Activated gamma-delta T cell (primary cell): Measurements from ENCODE around the gene CAP2.

Source experiments
- DNase-seq: peaks from one replicate; lab custom pipeline; 2025; lab: John Stamatoyannopoulos, UW

The CAP2 gene

DNA sequence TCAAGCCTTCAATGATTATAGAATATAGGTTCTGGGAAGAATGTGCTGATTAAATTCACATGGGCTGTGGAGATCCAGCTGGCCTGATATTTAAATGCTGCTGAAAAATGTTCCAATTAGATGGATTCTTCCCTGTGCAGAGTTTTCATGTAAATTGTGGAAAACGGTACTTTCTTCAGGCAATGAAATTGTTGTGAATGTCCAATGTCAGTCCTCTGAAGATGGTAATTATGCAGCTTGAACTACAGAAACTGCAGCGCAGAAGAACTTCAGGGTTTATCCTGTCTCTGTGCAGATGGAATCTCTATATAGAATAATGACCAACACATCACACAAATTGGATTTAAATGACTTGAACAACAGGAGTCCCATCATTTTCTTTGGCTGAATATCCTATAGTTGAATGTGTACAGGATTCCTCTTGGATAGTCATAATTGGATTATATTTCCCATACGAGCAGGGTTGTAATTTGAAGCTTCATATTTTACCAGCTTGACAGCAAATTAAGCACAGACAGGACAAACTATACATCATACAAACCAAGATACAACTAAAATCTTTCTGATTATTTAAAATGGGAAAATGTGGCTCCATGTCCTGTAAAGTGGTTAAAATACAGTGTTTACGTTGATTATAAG, 82.3 kb downstream of the CAP2 start:
- DNase-seq, result no peak

DNA sequence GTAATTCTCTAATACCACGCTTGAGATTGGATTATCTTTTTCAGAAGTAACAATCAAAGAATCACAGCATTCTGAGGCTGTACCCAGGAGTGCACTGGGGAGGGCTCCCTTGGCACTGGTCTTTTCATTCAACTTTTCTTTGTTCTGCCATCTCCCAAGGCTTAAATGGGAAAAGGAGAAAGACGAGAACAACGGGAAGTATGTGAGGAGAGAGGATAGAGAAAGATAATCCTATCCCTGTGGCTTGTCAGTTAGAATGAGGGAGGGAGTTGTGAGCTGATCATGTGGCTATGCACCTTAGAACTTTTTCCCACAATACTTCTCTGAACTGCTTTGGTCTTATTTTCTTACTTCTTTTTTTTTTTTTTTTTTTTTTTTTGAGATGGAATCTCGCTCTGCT, 83.1 kb downstream of the CAP2 start:
- no peak for DNase-seq

DNA sequence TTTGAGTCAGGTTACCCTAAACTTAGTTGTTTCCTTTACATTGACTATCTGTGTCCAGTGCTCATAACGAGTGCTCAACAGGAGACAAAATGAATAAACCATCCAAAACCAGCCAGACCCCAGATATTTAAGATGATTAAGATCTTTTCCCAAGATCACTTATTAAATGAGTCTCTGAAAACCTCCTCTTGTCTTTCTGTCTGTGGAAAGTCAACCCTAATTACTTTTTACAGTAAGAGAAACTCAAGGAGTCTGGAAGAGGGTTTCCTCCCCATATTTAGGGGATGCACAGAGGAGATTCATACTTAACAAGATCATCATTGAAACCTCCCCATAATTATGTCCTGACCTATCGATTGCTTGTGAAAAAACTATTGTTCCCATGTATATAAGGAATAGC, 84.0 kb downstream of the CAP2 start:
- DNase-seq, result no peak

- no peak for DNase-seq
Observed at GRCh38 chr6:17478223-17478907, 85.0 kb downstream of the CAP2 start.

- DNase-seq, result no peak
Observed at GRCh38 chr6:17478946-17479345, 85.6 kb downstream of the CAP2 start.

DNA sequence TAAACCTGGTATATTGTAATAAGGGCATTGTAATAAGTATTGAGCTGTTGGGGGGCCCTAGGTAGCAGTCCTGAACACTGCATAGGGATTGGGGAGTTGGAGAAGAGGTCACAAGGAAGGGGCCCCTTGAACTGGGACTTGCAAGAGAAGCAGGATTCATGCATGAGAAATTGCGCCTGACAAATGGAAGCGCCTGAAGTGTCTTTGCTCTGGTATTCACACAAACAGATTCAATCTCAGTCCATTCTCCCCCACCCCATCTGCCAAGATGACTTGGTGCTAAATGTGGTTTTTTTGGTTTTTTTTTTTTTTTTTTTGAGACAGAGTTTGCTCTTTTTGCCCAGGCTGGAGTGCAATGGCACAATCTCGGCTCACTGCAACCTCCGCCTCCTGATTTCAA, 87.1 kb downstream of the CAP2 start:
- DNase-seq, result no peak

- DNase-seq, result no peak
Observed at GRCh38 chr6:17482711-17483110, 89.3 kb downstream of the CAP2 start.

GRCh38 chr6:17483391-17484016, 90.1 kb downstream of the CAP2 start:
- no peak for DNase-seq

GRCh38 chr6:17484201-17484849, 90.9 kb downstream of the CAP2 start:
- DNase-seq, result no peak

GRCh38 chr6:17485181-17485580, 91.8 kb downstream of the CAP2 start:
- no peak for DNase-seq

GRCh38 chr6:17485946-17486345, 92.6 kb downstream of the CAP2 start:
- no peak for DNase-seq

- DNase-seq, result no peak
Observed at GRCh38 chr6:17486680-17487079, 93.3 kb downstream of the CAP2 start.

DNA sequence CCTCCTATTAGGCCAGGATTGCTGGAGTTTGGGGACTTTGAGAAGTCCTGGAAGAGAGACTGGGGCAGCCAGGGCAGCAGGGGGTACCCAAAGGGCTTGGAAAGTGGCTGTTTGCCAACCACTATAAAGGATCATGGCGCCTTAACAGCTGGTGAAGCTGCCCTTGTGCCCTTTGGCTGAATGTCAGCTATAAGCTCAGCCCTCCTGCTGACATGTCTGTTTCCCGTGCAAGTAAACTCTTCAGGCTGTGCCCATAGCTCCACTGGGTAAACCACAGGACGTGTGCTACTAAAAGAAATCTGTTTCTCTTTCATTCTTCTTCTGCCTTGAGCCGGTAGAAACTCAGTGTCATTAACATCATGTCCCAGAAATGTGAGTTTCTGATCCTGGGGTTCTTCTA, 97.3 kb downstream of the CAP2 start:
- DNase-seq, result no peak

GRCh38 chr6:17491416-17492142, 98.2 kb downstream of the CAP2 start:
- DNase-seq, result no peak

- DNase-seq, result no peak
Observed at GRCh38 chr6:17492350-17492749, 99.0 kb downstream of the CAP2 start.

DNA sequence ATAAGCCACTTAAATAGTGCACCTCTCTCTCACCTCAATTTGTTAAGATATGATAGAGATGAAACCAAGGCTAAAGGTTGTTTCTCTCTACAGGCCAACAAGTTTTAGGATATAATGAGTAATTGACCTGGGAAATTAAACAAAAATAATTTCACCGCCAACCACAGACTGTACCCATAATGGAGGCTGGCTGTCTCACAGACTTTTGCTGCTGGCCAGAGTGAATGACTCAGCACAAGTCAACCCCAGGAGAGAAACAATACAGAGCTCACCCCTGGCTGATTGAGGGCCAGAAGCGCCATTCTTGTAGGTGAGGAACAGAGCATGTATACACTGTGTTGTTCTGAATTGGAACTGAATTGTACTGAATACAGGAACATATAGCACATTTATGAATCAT, 99.9 kb downstream of the CAP2 start:
- no peak for DNase-seq

- DNase-seq, result no peak
Observed at GRCh38 chr6:17494177-17494576, 100.8 kb downstream of the CAP2 start.

DNA sequence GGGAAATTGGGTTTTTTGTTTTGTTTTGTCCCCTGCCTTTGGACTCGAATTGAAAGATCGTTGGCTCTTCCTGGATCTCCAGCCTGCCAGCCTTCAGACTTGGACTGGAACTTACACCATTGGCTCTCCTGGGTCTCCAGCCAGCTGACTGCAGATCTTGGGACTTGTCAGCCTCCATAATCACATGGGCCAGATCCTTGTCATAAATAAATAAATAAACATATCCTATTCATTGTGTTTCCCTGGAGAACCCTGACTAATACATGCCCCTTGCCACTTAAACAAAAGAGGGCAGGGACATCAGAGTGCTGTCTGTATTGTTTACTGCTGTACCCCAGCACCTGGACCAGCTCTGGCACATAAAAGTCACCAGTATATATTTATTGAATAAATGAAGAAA, 101.5 kb downstream of the CAP2 start:
- no peak for DNase-seq

GRCh38 chr6:17497535-17498095, 104.2 kb downstream of the CAP2 start:
- DNase-seq, result no peak

- DNase-seq, result no peak
Observed at GRCh38 chr6:17501442-17501841, 108.0 kb downstream of the CAP2 start.

- DNase-seq, result no peak
Observed at GRCh38 chr6:17501982-17502704, 108.7 kb downstream of the CAP2 start.
